Measurements from ENCODE around the gene MYF5. TPM values are rescaled to one million over a fixed set of nuclear protein-coding genes. Genes with fewer than 3 reads are reported as not detected.

MYF5 gene
- total RNA-seq, 6 experiments from 2014 or later, result not detected

GRCh38 chr12:80720516-80720915, 3.8 kb downstream of the MYF5 start:
- H3K9me3 ChIP-seq, result no peaks in the 10 kb centered on the region
- no peak for ATAC-seq
- no peak overlapping the region for H3K27ac ChIP-seq
- WGBS (ENCODE audit: insufficient coverage, low coverage, low lambda C conversion rate, missing lambda C conversion rate), result 80% methylated on average over 1 of the region's 1 CpG
- DNase-seq, result no peak
- intact Hi-C loops (cut with DNase I), result no loop called here
- TF ChIP-seq CTCF (IDR thresholded peaks at IDR 0.05), result no peak
- no peak for TF ChIP-seq POLR2A (IDR thresholded peaks at IDR 0.05)
- H3K4me3 ChIP-seq, result no peak overlapping the region
- H3K27me3 ChIP-seq, result no peaks in the 10 kb centered on the region
- H3K36me3 ChIP-seq, result no peaks in the 10 kb centered on the region
- no peaks in the 10 kb centered on the region for H3K4me1 ChIP-seq

- WGBS (ENCODE audit: insufficient coverage, low coverage, low lambda C conversion rate, missing lambda C conversion rate), result 89% methylated on average over 3 of the region's 3 CpGs
- no peak overlapping the region for H3K27ac ChIP-seq
- H3K27me3 ChIP-seq, result no peaks in the 10 kb centered on the region
- no peaks in the 10 kb centered on the region for H3K36me3 ChIP-seq
- intact Hi-C loops (cut with DNase I), result no loop called here
- ATAC-seq, result no peak
- no peak for DNase-seq
- TF ChIP-seq POLR2A (IDR thresholded peaks at IDR 0.05) (no peak), CTCF (IDR thresholded peaks at IDR 0.05) (no peak)
- no peaks in the 10 kb centered on the region for H3K4me1 ChIP-seq
- no peaks in the 10 kb centered on the region for H3K9me3 ChIP-seq
- no peak overlapping the region for H3K4me3 ChIP-seq
These were observed 4.6 kb downstream of the MYF5 start for GRCh38 chr12:80721326-80721725.

- H3K9me3 ChIP-seq, result no peaks in the 10 kb centered on the region
- no peak overlapping the region for H3K4me3 ChIP-seq
- TF ChIP-seq CTCF (IDR thresholded peaks at IDR 0.05) (no peak), POLR2A (IDR thresholded peaks at IDR 0.05) (no peak)
- intact Hi-C loops (cut with DNase I), result no loop called here
- H3K27ac ChIP-seq, result no peak overlapping the region
- WGBS (ENCODE audit: insufficient coverage, low coverage, low lambda C conversion rate, missing lambda C conversion rate), result 66% methylated on average over 6 of the region's 6 CpGs
- H3K36me3 ChIP-seq, result no peaks in the 10 kb centered on the region
- DNase-seq (no peak), ATAC-seq (no peak)
- H3K27me3 ChIP-seq, result no peaks in the 10 kb centered on the region
- no peaks in the 10 kb centered on the region for H3K4me1 ChIP-seq
These were observed 29.3 kb downstream of the MYF5 start for GRCh38 chr12:80745851-80746505.

- DNase-seq (no peak), ATAC-seq (no peak)
- 86% methylated on average over 2 of the region's 2 CpGs for WGBS (ENCODE audit: insufficient coverage, low coverage, low lambda C conversion rate, missing lambda C conversion rate)
- Histone ChIP-seq H3K27me3 (no peaks in the 10 kb centered on the region), H3K4me1 (no peaks in the 10 kb centered on the region), H3K36me3 (no peaks in the 10 kb centered on the region), H3K9me3 (no peaks in the 10 kb centered on the region), H3K4me3 (no peak overlapping the region), H3K27ac (no peak overlapping the region)
- TF ChIP-seq POLR2A (IDR thresholded peaks at IDR 0.05), result no peak
- TF ChIP-seq CTCF (IDR thresholded peaks at IDR 0.05), result no peak
- intact Hi-C loops (cut with DNase I), result no loop called here
These were observed 31.1 kb downstream of the MYF5 start for GRCh38 chr12:80747800-80748199.

GRCh38 chr12:80749456-80749855, 32.7 kb downstream of the MYF5 start:
- intact Hi-C loops (cut with DNase I), result no loop called here
- Histone ChIP-seq H3K27me3 (no peaks in the 10 kb centered on the region), H3K36me3 (no peaks in the 10 kb centered on the region), H3K4me1 (no peaks in the 10 kb centered on the region), H3K4me3 (no peak overlapping the region), H3K27ac (no peak overlapping the region), H3K9me3 (no peaks in the 10 kb centered on the region)
- WGBS (ENCODE audit: insufficient coverage, low coverage, low lambda C conversion rate, missing lambda C conversion rate), result 57% methylated on average over 2 of the region's 2 CpGs
- no peak for ATAC-seq
- no peak for TF ChIP-seq CTCF (IDR thresholded peaks at IDR 0.05)
- no peak for DNase-seq

All from right lobe of liver (tissue), 6 donors.